Measurements from ENCODE around the gene CYFIP1. TPM values are rescaled to one million over a fixed set of nuclear protein-coding genes. Genes with fewer than 3 reads are reported as not detected.

CYFIP1 gene
- polyA plus RNA-seq, 3 donors from 2014 or later: 3.4 to 5.6 (median 3.7) TPM

- no peak for DNase-seq
- Mint-ChIP-seq H3K4me3 (no peak overlapping the region), H3K27ac (no peak overlapping the region), H3K27me3 (ENCODE audit: low read depth in 3 of 3) (no peaks in the 10 kb centered on the region), H3K4me1 (no peaks in the 10 kb centered on the region), H3K36me3 (peaks cover 0 to 5% (median 3%) of the 10 kb centered on the region in 3 donors), H3K9me3 (no peaks in the 10 kb centered on the region)
Measured at GRCh38 chr15:22912256-22912655, 67.9 kb downstream of the CYFIP1 start.

- no peaks in the 10 kb centered on the region for H3K9me3 Mint-ChIP-seq
- no peaks in the 10 kb centered on the region for H3K4me1 Mint-ChIP-seq
- no peak overlapping the region for H3K4me3 Mint-ChIP-seq
- H3K27ac Mint-ChIP-seq: no peak overlapping the region
- DNase-seq: no peak
- H3K27me3 Mint-ChIP-seq (ENCODE audit: low read depth in 3 of 3): no peaks in the 10 kb centered on the region
- H3K36me3 Mint-ChIP-seq: peaks cover 0 to 5% (median 3%) of the 10 kb centered on the region in 3 donors
Measured at GRCh38 chr15:22911306-22911705, 68.9 kb downstream of the CYFIP1 start.

GRCh38 chr15:22908830-22909229 is 71.3 kb downstream of the CYFIP1 start:
- Mint-ChIP-seq H3K9me3 (no peaks in the 10 kb centered on the region), H3K36me3 (peaks cover 0 to 5% (median 3%) of the 10 kb centered on the region in 3 donors), H3K27ac (no peak overlapping the region), H3K4me1 (no peaks in the 10 kb centered on the region), H3K4me3 (no peak overlapping the region), H3K27me3 (ENCODE audit: low read depth in 3 of 3) (no peaks in the 10 kb centered on the region)
- no peak for DNase-seq

GRCh38 chr15:22907161-22907950 is 72.8 kb downstream of the CYFIP1 start:
- Mint-ChIP-seq H3K36me3 (peaks cover 0 to 5% (median 3%) of the 10 kb centered on the region in 3 donors), H3K27me3 (ENCODE audit: low read depth in 3 of 3) (no peaks in the 10 kb centered on the region)

GRCh38 chr15:22904736-22905135 is 75.4 kb downstream of the CYFIP1 start:
- Mint-ChIP-seq H3K4me1 (no peaks in the 10 kb centered on the region), H3K36me3 (peaks cover 0 to 6% (median 5%) of the 10 kb centered on the region in 3 donors), H3K27ac (no peak overlapping the region), H3K27me3 (ENCODE audit: low read depth in 3 of 3) (no peaks in the 10 kb centered on the region), H3K4me3 (no peak overlapping the region), H3K9me3 (no peaks in the 10 kb centered on the region)
- no peak for DNase-seq

More at GRCh38 chr15:22907161-22907950, 72.8 kb downstream of the CYFIP1 start:
- no peak overlapping the region for H3K4me3 Mint-ChIP-seq
- H3K4me1 Mint-ChIP-seq: no peaks in the 10 kb centered on the region
- no peaks in the 10 kb centered on the region for H3K9me3 Mint-ChIP-seq
- H3K27ac Mint-ChIP-seq: no peak overlapping the region
- no peak for DNase-seq

- H3K36me3 Mint-ChIP-seq: peaks cover 0 to 6% (median 5%) of the 10 kb centered on the region in 3 donors
- no peaks in the 10 kb centered on the region for H3K27me3 Mint-ChIP-seq (ENCODE audit: low read depth in 3 of 3)
- no peaks in the 10 kb centered on the region for H3K9me3 Mint-ChIP-seq
- no peak overlapping the region for H3K4me3 Mint-ChIP-seq
- H3K4me1 Mint-ChIP-seq: no peaks in the 10 kb centered on the region
- no peak overlapping the region for H3K27ac Mint-ChIP-seq
- no peak for DNase-seq
Measured at GRCh38 chr15:22903961-22904534, 76.1 kb downstream of the CYFIP1 start.

- Mint-ChIP-seq H3K4me3 (no peak overlapping the region), H3K4me1 (no peaks in the 10 kb centered on the region), H3K27ac (no peak overlapping the region), H3K36me3 (peaks cover 0 to 5% (median 3%) of the 10 kb centered on the region in 3 donors), H3K27me3 (ENCODE audit: low read depth in 3 of 3) (no peaks in the 10 kb centered on the region), H3K9me3 (no peaks in the 10 kb centered on the region)
- no peak for DNase-seq
Measured at GRCh38 chr15:22903427-22903826, 76.7 kb downstream of the CYFIP1 start.

GRCh38 chr15:22902981-22903380 is 77.2 kb downstream of the CYFIP1 start:
- Mint-ChIP-seq H3K36me3 (peaks cover 0 to 4% (median 3%) of the 10 kb centered on the region in 3 donors), H3K9me3 (no peaks in the 10 kb centered on the region), H3K27ac (no peak overlapping the region), H3K4me3 (no peak overlapping the region), H3K27me3 (ENCODE audit: low read depth in 3 of 3) (no peaks in the 10 kb centered on the region), H3K4me1 (no peaks in the 10 kb centered on the region)
- no peak for DNase-seq

- no peak for DNase-seq
- peaks cover 0 to 3% (median 0%) of the 10 kb centered on the region in 3 donors for H3K36me3 Mint-ChIP-seq
- no peaks in the 10 kb centered on the region for H3K4me1 Mint-ChIP-seq
- no peaks in the 10 kb centered on the region for H3K27me3 Mint-ChIP-seq (ENCODE audit: low read depth in 3 of 3)
- H3K4me3 Mint-ChIP-seq: no peak overlapping the region
- no peaks in the 10 kb centered on the region for H3K9me3 Mint-ChIP-seq
- no peak overlapping the region for H3K27ac Mint-ChIP-seq
Measured at GRCh38 chr15:22902578-22902977, 77.6 kb downstream of the CYFIP1 start.

GRCh38 chr15:22902046-22902445 is 78.1 kb downstream of the CYFIP1 start:
- Mint-ChIP-seq H3K4me1 (no peaks in the 10 kb centered on the region), H3K9me3 (no peaks in the 10 kb centered on the region), H3K27me3 (ENCODE audit: low read depth in 3 of 3) (no peaks in the 10 kb centered on the region), H3K36me3 (peaks cover 0 to 3% (median 0%) of the 10 kb centered on the region in 3 donors), H3K27ac (no peak overlapping the region), H3K4me3 (no peak overlapping the region)
- no peak for DNase-seq

- H3K36me3 Mint-ChIP-seq: peaks cover 0 to 3% (median 0%) of the 10 kb centered on the region in 3 donors
- H3K9me3 Mint-ChIP-seq: no peaks in the 10 kb centered on the region
- H3K4me1 Mint-ChIP-seq: no peaks in the 10 kb centered on the region
- DNase-seq: no peak
- no peaks in the 10 kb centered on the region for H3K27me3 Mint-ChIP-seq (ENCODE audit: low read depth in 3 of 3)
- no peak overlapping the region for H3K27ac Mint-ChIP-seq
- no peak overlapping the region for H3K4me3 Mint-ChIP-seq
Measured at GRCh38 chr15:22895465-22896190, 84.5 kb downstream of the CYFIP1 start.

- Mint-ChIP-seq H3K4me1 (no peaks in the 10 kb centered on the region), H3K36me3 (no peaks in the 10 kb centered on the region), H3K4me3 (no peak overlapping the region), H3K9me3 (no peaks in the 10 kb centered on the region), H3K27ac (no peak overlapping the region), H3K27me3 (ENCODE audit: low read depth in 3 of 3) (no peaks in the 10 kb centered on the region)
- no peak for DNase-seq
Measured at GRCh38 chr15:22893881-22894280, 86.3 kb downstream of the CYFIP1 start.

GRCh38 chr15:22893081-22893480 is 87.1 kb downstream of the CYFIP1 start:
- Mint-ChIP-seq H3K4me3 (no peak overlapping the region), H3K27me3 (ENCODE audit: low read depth in 3 of 3) (no peaks in the 10 kb centered on the region), H3K9me3 (no peaks in the 10 kb centered on the region), H3K4me1 (no peaks in the 10 kb centered on the region), H3K36me3 (no peaks in the 10 kb centered on the region), H3K27ac (no peak overlapping the region)
- DNase-seq: no peak

- DNase-seq: no peak
- Mint-ChIP-seq H3K36me3 (no peaks in the 10 kb centered on the region), H3K27ac (no peak overlapping the region), H3K9me3 (no peaks in the 10 kb centered on the region), H3K4me1 (no peaks in the 10 kb centered on the region), H3K27me3 (ENCODE audit: low read depth in 3 of 3) (peaks cover 0 to 1% (median 0%) of the 10 kb centered on the region in 3 donors), H3K4me3 (no peak overlapping the region)
Measured at GRCh38 chr15:22892333-22892732, 87.8 kb downstream of the CYFIP1 start.

Measured in immature natural killer cell (primary cell).